Smooth muscle cell of the pulmonary artery (primary cell): ENCODE results near the gene LMTK2. TPM values are rescaled to one million over a fixed set of nuclear protein-coding genes. Genes with fewer than 3 reads are reported as not detected.

Source experiments
- total RNA-seq: library from RNA; depleted of rRNA; stranded (reverse); fragments of >200 nt; gene quantifications from 2 replicates; pipeline ENCODE4 v1.2.3, GENCODE V29; 2014

The LMTK2 gene
- total RNA-seq: 11.0 and 11.8 TPM in 2 replicates

GRCh38 chr7:98106647-98107312, at the start of gene LMTK2:
LMTK2 (plus strand) TSS chr7:98106862; CDS start chr7:98107178, 316 bp downstream.

GRCh38 chr7:98211221-98211675, 104.6 kb downstream of the LMTK2 start, which contains the start of gene BHLHA15:
BHLHA15 (plus strand) TSS chr7:98211439; CDS start chr7:98212310, 871 bp downstream.

GRCh38 chr7:98251601-98252424, 145.2 kb downstream of the LMTK2 start, which contains the start of gene TECPR1:
TECPR1 (minus strand) TSS chr7:98252232; CDS start chr7:98246146, 6,086 bp downstream.

Other genes with a start within 250 kb of the LMTK2 start
- 55.0 and 55.8 TPM in 2 replicates for gene ASNS, start 234.5 kb upstream of the LMTK2 start, total RNA-seq
- not detected in 2 replicates for gene OCM2, start 116.7 kb upstream of the LMTK2 start, total RNA-seq
- gene BHLHA15, start 104.6 kb downstream of the LMTK2 start, total RNA-seq: 0.26 and 1.4 TPM in 2 replicates
- 32.3 and 32.9 TPM in 2 replicates for gene TECPR1, start 145.4 kb downstream of the LMTK2 start, total RNA-seq
- gene BRI3, start 174.8 kb downstream of the LMTK2 start, total RNA-seq: 104 and 180 TPM in 2 replicates